SH-SY5Y (cell line): ENCODE measurements around the gene PDIA5.

Experiments
- GATA2 ChIP-seq: IDR thresholded peaks from 2 replicates; pipeline ENCODE4 v1.6.1; 2011; ENCODE audit warnings: mild to moderate bottlenecking, low read depth, low read length
- GATA3 ChIP-seq: IDR thresholded peaks from 2 replicates; pipeline ENCODE4 v1.6.1; 2011; ENCODE audit warnings: low read depth, mild to moderate bottlenecking, low read length, moderate library complexity

Gene PDIA5

GRCh38 chr3:123054109-123054778 lies 12.6 kb upstream of the PDIA5 start:
- TF ChIP-seq GATA2 (no peak), GATA3 (no peak)

GRCh38 chr3:123054931-123055330 lies 11.9 kb upstream of the PDIA5 start:
- TF ChIP-seq GATA2 (no peak), GATA3 (no peak)

- TF ChIP-seq GATA3 (no peak), GATA2 (no peak)
Measured at GRCh38 chr3:123055352-123055751, 11.5 kb upstream of the PDIA5 start.

GRCh38 chr3:123058505-123058904 lies 8.3 kb upstream of the PDIA5 start:
- TF ChIP-seq GATA3 = no peak
- no peak for TF ChIP-seq GATA2

- no peak for TF ChIP-seq GATA2
- TF ChIP-seq GATA3 = no peak
Measured at GRCh38 chr3:123060054-123060453, 6.8 kb upstream of the PDIA5 start.

- no peak for TF ChIP-seq GATA2
- no peak for TF ChIP-seq GATA3
Measured at GRCh38 chr3:123061856-123062255, 5.0 kb upstream of the PDIA5 start.

- TF ChIP-seq GATA2 (no peak), GATA3 (no peak)
Measured at GRCh38 chr3:123063034-123063433, 3.8 kb upstream of the PDIA5 start.

- TF ChIP-seq GATA3 (no peak), GATA2 (no peak)
Measured at GRCh38 chr3:123064506-123064905, 2.3 kb upstream of the PDIA5 start.

GRCh38 chr3:123064914-123065313 lies 1.9 kb upstream of the PDIA5 start:
- TF ChIP-seq GATA3 (no peak), GATA2 (no peak)

- TF ChIP-seq GATA2 (no peak), GATA3 (no peak)
Measured at GRCh38 chr3:123066599-123066895, 278 bp upstream of the PDIA5 start.

- no peak for TF ChIP-seq GATA2
Measured at GRCh38 chr3:123067689-123068600, 1.1 kb downstream of the PDIA5 start.

- TF ChIP-seq GATA2 (no peak), GATA3 (no peak)
Measured at GRCh38 chr3:123068601-123069381, 2.0 kb downstream of the PDIA5 start.

GRCh38 chr3:123070510-123070909 lies 3.7 kb downstream of the PDIA5 start:
- no peak for TF ChIP-seq GATA3
- TF ChIP-seq GATA2 = no peak

- TF ChIP-seq GATA3 (no peak), GATA2 (no peak)
Measured at GRCh38 chr3:123071146-123071545, 4.3 kb downstream of the PDIA5 start.
